ENCODE measurements around the gene PPFIBP1. TPM values are rescaled to one million over a fixed set of nuclear protein-coding genes. Genes with fewer than 3 reads are reported as not detected.
A peak's percentile ranks its signal among the peaks of the same experiment; 100 is the strongest.
"Not testable (repeated sequence)": the region's sequence is repeated elsewhere in the genome, so short reads cannot be mapped to it uniquely, and the experiment has no call there.

Gene PPFIBP1
- total RNA-seq, 2 donors from 2014 or later = 98.5 to 213 TPM

GRCh38 chr12:27583057-27583797 lies 59.2 kb downstream of the PPFIBP1 start:
- DNase-seq = no peak
- Mint-ChIP-seq H3K9me3 (no peaks in the 10 kb centered on the region), H3K4me3 (no peak overlapping the region), H3K4me1 (peaks cover 54% of the 10 kb centered on the region), H3K36me3 (ENCODE audit: low read depth) (peaks cover 39% of the 10 kb centered on the region), H3K27me3 (ENCODE audit: insufficient read depth) (no peaks in the 10 kb centered on the region), H3K27ac (no peak overlapping the region)
- H3K4me1 ChIP-seq (ENCODE audit: control insufficient read depth, insufficient read depth, low read length) = no peaks in the 10 kb centered on the region
- no peak overlapping the region for H3K27ac ChIP-seq (ENCODE audit: low read depth, low read length)
- WGBS, 2 experiments (ENCODE audit: insufficient coverage in 1 of 2, insufficient read length in 1 of 2) = 87 to 100% methylated on average over 1 to 3 of the region's 3 CpGs
- no peaks in the 10 kb centered on the region for H3K27me3 ChIP-seq (ENCODE audit: control insufficient read depth, insufficient read depth, low read length, poor library complexity, severe bottlenecking)
- no peak overlapping the region for H3K9ac ChIP-seq (ENCODE audit: extremely low read depth, low read length, poor library complexity, severe bottlenecking)
- no peak overlapping the region for H3K4me3 ChIP-seq (ENCODE audit: low read length)
- H3K9me3 ChIP-seq (ENCODE audit: control insufficient read depth, low read length) = no peaks in the 10 kb centered on the region
- peaks cover 19% of the 10 kb centered on the region for H3K36me3 ChIP-seq (ENCODE audit: control insufficient read depth, insufficient read depth, low read length)
- TF ChIP-seq CTCF (conservative IDR thresholded peaks at IDR 0.05) = no peak

GRCh38 chr12:27583981-27584380 lies 60.0 kb downstream of the PPFIBP1 start:
- Mint-ChIP-seq H3K4me3 (no peak overlapping the region), H3K9me3 (no peaks in the 10 kb centered on the region), H3K27ac (peak overlapping the region; percentile 20), H3K36me3 (ENCODE audit: low read depth) (peaks cover 31% of the 10 kb centered on the region), H3K4me1 (peaks cover 55% of the 10 kb centered on the region), H3K27me3 (ENCODE audit: insufficient read depth) (no peaks in the 10 kb centered on the region)
- DNase-seq = no peak
- 93 to 97% methylated on average over 5 to 6 of the region's 6 CpGs for WGBS, 2 experiments (ENCODE audit: insufficient coverage in 1 of 2, insufficient read length in 1 of 2)
- Histone ChIP-seq H3K4me1 (ENCODE audit: control insufficient read depth, insufficient read depth, low read length) (no peaks in the 10 kb centered on the region), H3K9ac (ENCODE audit: extremely low read depth, low read length, poor library complexity, severe bottlenecking) (no peak overlapping the region), H3K27ac (ENCODE audit: low read depth, low read length) (no peak overlapping the region), H3K27me3 (ENCODE audit: control insufficient read depth, insufficient read depth, low read length, poor library complexity, severe bottlenecking) (no peaks in the 10 kb centered on the region), H3K36me3 (ENCODE audit: control insufficient read depth, insufficient read depth, low read length) (peaks cover 15% of the 10 kb centered on the region), H3K9me3 (ENCODE audit: control insufficient read depth, low read length) (no peaks in the 10 kb centered on the region), H3K4me3 (ENCODE audit: low read length) (no peak overlapping the region)
- no peak for TF ChIP-seq CTCF (conservative IDR thresholded peaks at IDR 0.05)

DNA sequence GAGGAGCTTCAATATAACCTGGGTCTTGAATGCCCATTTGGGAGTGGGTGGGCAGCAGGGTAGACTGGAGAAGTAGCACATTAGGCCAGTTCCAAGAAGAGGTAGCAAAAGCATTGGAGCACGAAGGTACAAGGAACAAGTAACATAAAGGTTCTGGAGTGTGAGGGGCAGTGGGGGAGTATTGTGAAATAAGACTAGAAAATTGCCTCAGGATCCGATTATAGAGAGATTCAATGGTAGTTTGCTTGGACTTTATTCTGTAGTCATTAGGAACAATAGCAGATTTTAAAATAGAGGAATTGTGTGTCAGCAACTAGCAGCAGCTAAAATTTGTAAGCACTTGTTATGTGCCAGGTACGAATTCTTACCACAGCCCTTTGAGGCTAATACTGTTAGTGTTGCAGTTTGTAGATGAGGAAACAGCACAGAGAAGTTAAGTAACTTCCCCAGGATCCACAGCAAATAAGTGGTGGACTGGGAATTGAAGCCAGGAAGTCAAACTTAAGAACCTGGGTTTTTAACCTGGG lies 61.8 kb downstream of the PPFIBP1 start:
- Histone ChIP-seq H3K4me3 (ENCODE audit: low read length) (no peak overlapping the region), H3K27me3 (ENCODE audit: control insufficient read depth, insufficient read depth, low read length, poor library complexity, severe bottlenecking) (no peaks in the 10 kb centered on the region), H3K27ac (ENCODE audit: low read depth, low read length) (no peak overlapping the region), H3K9me3 (ENCODE audit: control insufficient read depth, low read length) (no peaks in the 10 kb centered on the region), H3K9ac (ENCODE audit: extremely low read depth, low read length, poor library complexity, severe bottlenecking) (no peak overlapping the region), H3K4me1 (ENCODE audit: control insufficient read depth, insufficient read depth, low read length) (peaks cover 5% of the 10 kb centered on the region), H3K36me3 (ENCODE audit: control insufficient read depth, insufficient read depth, low read length) (peaks cover 7% of the 10 kb centered on the region)
- TF ChIP-seq CTCF (conservative IDR thresholded peaks at IDR 0.05) = no peak
- Mint-ChIP-seq H3K27ac (peak overlapping the region; percentile 9), H3K36me3 (ENCODE audit: low read depth) (peaks cover 18% of the 10 kb centered on the region), H3K27me3 (ENCODE audit: insufficient read depth) (no peaks in the 10 kb centered on the region), H3K9me3 (no peaks in the 10 kb centered on the region), H3K4me3 (no peak overlapping the region), H3K4me1 (peaks cover 65% of the 10 kb centered on the region)
- DNase-seq = no peak
- 93 to 94% methylated on average over 3 of the region's 3 CpGs for WGBS, 2 experiments (ENCODE audit: insufficient coverage in 1 of 2, insufficient read length in 1 of 2)

DNA sequence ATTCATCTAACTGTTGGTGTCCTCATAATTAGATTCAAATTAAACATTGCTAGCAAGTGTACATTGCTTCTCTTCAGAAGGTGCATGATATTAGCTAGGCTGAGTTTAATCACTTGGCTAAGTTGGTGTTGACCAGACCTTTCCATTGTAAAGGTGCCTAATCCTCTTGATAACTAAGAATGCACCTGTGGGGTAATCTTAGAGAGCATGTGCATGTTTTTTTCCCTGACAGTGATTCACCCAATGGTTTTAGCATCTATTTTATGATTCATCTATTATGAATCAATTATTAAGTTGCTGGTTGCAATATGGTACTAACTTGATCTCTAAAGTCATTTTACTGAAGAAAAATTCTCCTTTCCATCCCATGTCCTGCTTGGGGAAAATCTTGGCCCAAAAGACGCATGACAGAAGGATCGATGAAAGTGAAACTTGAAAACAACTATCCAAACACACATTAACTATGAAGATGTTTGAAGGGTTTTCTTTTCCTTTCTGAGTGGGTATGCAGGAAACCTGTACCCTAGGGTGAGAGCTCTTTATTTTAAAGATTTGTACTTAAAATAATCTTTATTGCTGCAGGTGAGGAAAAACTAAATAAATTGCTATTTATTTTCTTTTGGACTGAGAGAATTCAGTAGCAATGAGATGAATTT lies 64.2 kb downstream of the PPFIBP1 start:
- DNase-seq; H3K4me3 Mint-ChIP-seq; H3K27ac ChIP-seq (ENCODE audit: low read depth, low read length); H3K36me3 ChIP-seq (ENCODE audit: control insufficient read depth, insufficient read depth, low read length); H3K27me3 ChIP-seq (ENCODE audit: control insufficient read depth, insufficient read depth, low read length, poor library complexity, severe bottlenecking); H3K9ac ChIP-seq (ENCODE audit: extremely low read depth, low read length, poor library complexity, severe bottlenecking); H3K9me3 Mint-ChIP-seq; H3K27ac Mint-ChIP-seq; H3K9me3 ChIP-seq (ENCODE audit: control insufficient read depth, low read length); H3K27me3 Mint-ChIP-seq (ENCODE audit: insufficient read depth): not testable (repeated sequence)
- peak overlapping the region; percentile 68 for H3K4me3 ChIP-seq (ENCODE audit: low read length)
- Mint-ChIP-seq H3K36me3 (ENCODE audit: low read depth) (peaks cover 15% of the 10 kb centered on the region), H3K4me1 (peaks cover 62% of the 10 kb centered on the region)
- H3K4me1 ChIP-seq (ENCODE audit: control insufficient read depth, insufficient read depth, low read length) = peaks cover 15% of the 10 kb centered on the region
- WGBS, 2 experiments (ENCODE audit: insufficient coverage in 1 of 2, insufficient read length in 1 of 2) = no CpG with 5 or more reads among the region's 2 CpGs
